HEK293 (cell line): ENCODE measurements around the gene EMP1.

Experiments used
- CTCF ChIA-PET: fragments of 350-600 bp; formaldehyde crosslinking; extraction: SDS; loops from one replicate; lab custom pipeline; 2021; ENCODE audit warnings: antibody characterized with exemption; lab: Yijun Ruan, JAX
- POLR2A ChIA-PET: fragments of 300-600 bp; formaldehyde crosslinking; extraction: SDS; loops from one replicate; lab custom pipeline; 2020; ENCODE audit warnings: antibody characterized with exemption, inconsistent platforms; lab: Yijun Ruan, JAX
- H3K27ac ChIP-seq: fragments of 200-500 bp; sonication (Bioruptor generic); 2 replicates; pipeline ENCODE4 v1.5.1; 2014; ENCODE audit warnings: low read depth, low read length, control low read depth, inconsistent platforms; ENCODE audit errors: extremely low read depth
- H3K36me3 ChIP-seq, 2 experiments: fragments of 200-500 bp in 1 of 2; sonication (Bioruptor generic) in 1 of 2; 1 replicate in 1 of 2; 2 replicates in 1 of 2; pipeline ENCODE4 v1.5.1; 2014 to 2017; ENCODE audit warnings: inconsistent platforms in 2 of 2, low read length in 2 of 2; ENCODE audit not compliant: control insufficient read depth in 2 of 2, insufficient read depth in 1 of 2
- H3K4me1 ChIP-seq: fragments of 200-500 bp; sonication (Bioruptor generic); 2 replicates; pipeline ENCODE4 v1.5.1; 2014; ENCODE audit warnings: mild to moderate bottlenecking, low read length, inconsistent platforms; ENCODE audit not compliant: control insufficient read depth, insufficient read depth
- H3K4me3 ChIP-seq: 2 replicates; pipeline ENCODE4 v1.5.1; 2011; ENCODE audit warnings: low read depth, mild to moderate bottlenecking, control low read depth, low read length, moderate library complexity
- H3K9me3 ChIP-seq: fragments of 200-500 bp; sonication (Bioruptor generic); 2 replicates; pipeline ENCODE4 v1.5.1; 2014; ENCODE audit warnings: low read depth, low read length, inconsistent platforms; ENCODE audit not compliant: control insufficient read depth, insufficient read depth
- GLIS1 ChIP-seq: fragments of 450-650 bp; formaldehyde crosslinking; IDR thresholded peaks from 2 replicates; pipeline ENCODE4 v1.5.1; 2016; ENCODE audit warnings: missing biosample characterization, missing genetic modification characterization
- HOXA7 ChIP-seq: sonication (generic); formaldehyde crosslinking; IDR thresholded peaks from 2 replicates; pipeline ENCODE4 v1.8.1; 2022; ENCODE audit warnings: missing genetic modification reagents, borderline replicate concordance
- HOXC10 ChIP-seq: sonication (generic); formaldehyde crosslinking; IDR thresholded peaks from 2 replicates; pipeline ENCODE4 v1.8.1; 2023; ENCODE audit warnings: mild to moderate bottlenecking, missing genetic modification reagents
- KLF10 ChIP-seq: fragments of 450-650 bp; IDR thresholded peaks from 2 replicates; pipeline ENCODE4 v1.5.1; 2018; ENCODE audit warnings: missing biosample characterization, mild to moderate bottlenecking, missing genetic modification characterization
- REPIN1 ChIP-seq: fragments of 450-650 bp; formaldehyde crosslinking; IDR thresholded peaks from 2 replicates; pipeline ENCODE4 v1.5.1; 2017; ENCODE audit warnings: missing biosample characterization, missing genetic modification characterization, low read depth
- SCRT2 ChIP-seq: fragments of 450-650 bp; formaldehyde crosslinking; IDR thresholded peaks from 2 replicates; pipeline ENCODE4 v1.5.1; 2016; ENCODE audit warnings: missing biosample characterization, missing genetic modification characterization
- SETDB1 ChIP-seq: IDR thresholded peaks from one replicate; pipeline ENCODE4 v1.6.1; 2017; ENCODE audit warnings: mild to moderate bottlenecking, low read length, moderate library complexity, mixed read lengths; ENCODE audit not compliant: insufficient read length
- ZFP41 ChIP-seq: fragments of 450-650 bp; formaldehyde crosslinking; IDR thresholded peaks from 2 replicates; pipeline ENCODE4 v1.5.1; 2016; ENCODE audit warnings: missing biosample characterization, missing genetic modification characterization, borderline replicate concordance
- ZNF155 ChIP-seq: fragments of 450-650 bp; formaldehyde crosslinking; IDR thresholded peaks from 2 replicates; pipeline ENCODE4 v1.5.1; 2016; ENCODE audit warnings: missing biosample characterization, missing genetic modification characterization
- ZNF202 ChIP-seq: fragments of 450-650 bp; formaldehyde crosslinking; IDR thresholded peaks from 2 replicates; pipeline ENCODE4 v1.5.1; 2016; ENCODE audit warnings: missing biosample characterization, missing genetic modification characterization, borderline replicate concordance
- ZNF223 ChIP-seq: fragments of 450-650 bp; formaldehyde crosslinking; IDR thresholded peaks from 2 replicates; pipeline ENCODE4 v1.5.1; 2016; ENCODE audit warnings: missing biosample characterization, missing genetic modification characterization
- ZNF473 ChIP-seq: fragments of 450-650 bp; formaldehyde crosslinking; IDR thresholded peaks from 2 replicates; pipeline ENCODE4 v1.5.1; 2017; ENCODE audit warnings: missing biosample characterization, missing genetic modification characterization
- ZNF501 ChIP-seq: fragments of 450-650 bp; formaldehyde crosslinking; IDR thresholded peaks from 2 replicates; pipeline ENCODE4 v1.5.1; 2016; ENCODE audit warnings: missing biosample characterization, missing genetic modification characterization
- ZNF514 ChIP-seq: fragments of 450-650 bp; formaldehyde crosslinking; IDR thresholded peaks from 2 replicates; pipeline ENCODE4 v1.5.1; 2016; ENCODE audit warnings: missing biosample characterization, missing genetic modification characterization
- ZNF549 ChIP-seq: fragments of 450-650 bp; IDR thresholded peaks from 2 replicates; pipeline ENCODE4 v1.5.1; 2018; ENCODE audit warnings: missing biosample characterization, missing genetic modification characterization, mild to moderate bottlenecking, inconsistent platforms, moderate library complexity
- ZNF571 ChIP-seq: fragments of 450-650 bp; formaldehyde crosslinking; IDR thresholded peaks from 2 replicates; pipeline ENCODE4 v1.5.0; 2017; ENCODE audit warnings: missing biosample characterization, missing genetic modification characterization
- ZNF623 ChIP-seq: fragments of 450-650 bp; formaldehyde crosslinking; IDR thresholded peaks from 2 replicates; pipeline ENCODE4 v1.5.1; 2016; ENCODE audit warnings: missing biosample characterization, missing genetic modification characterization
- ZNF777 ChIP-seq: fragments of 450-650 bp; formaldehyde crosslinking; IDR thresholded peaks from 2 replicates; pipeline ENCODE4 v1.5.1; 2017; ENCODE audit warnings: missing biosample characterization, missing genetic modification characterization, borderline replicate concordance
- TF ChIP-seq, protein P1 (sequence below): fragments of 450-650 bp; formaldehyde crosslinking; conservative IDR thresholded peaks from 2 replicates; pipeline ENCODE4 v1.5.1; 2016; ENCODE audit warnings: low read depth, missing biosample characterization, missing genetic modification characterization
- TF ChIP-seq, protein P2 (sequence below): fragments of 450-650 bp; formaldehyde crosslinking; IDR thresholded peaks from 2 replicates; pipeline ENCODE4 v1.5.1; 2016; ENCODE audit warnings: missing biosample characterization, missing genetic modification characterization

The EMP1 gene

GRCh38 chr12:13200841-13201240 lies 4.3 kb downstream of the EMP1 start:
- TF ChIP-seq ZNF223 (tag by site-specific recombination) (no peak), REPIN1 (no peak), ZNF777 (no peak), SETDB1 (no peak), KLF10 (tag by site-specific recombination) (no peak), ZNF623 (tag by site-specific recombination) (no peak), GLIS1 (tag by site-specific recombination) (no peak), ZNF549 (no peak), ZNF202 (tag by site-specific recombination) (no peak), HOXC10 (CRISPR knock-in tag) (no peak), ZFP41 (tag by site-specific recombination) (no peak), HOXA7 (CRISPR knock-in tag) (no peak), ZNF514 (tag by site-specific recombination) (no peak), ZNF155 (no peak), ZNF473 (no peak), ZNF571 (tag by site-specific recombination) (no peak), ZNF501 (tag by site-specific recombination) (no peak), SCRT2 (tag by site-specific recombination) (no peak)
- TF ChIP-seq, protein P1, sequence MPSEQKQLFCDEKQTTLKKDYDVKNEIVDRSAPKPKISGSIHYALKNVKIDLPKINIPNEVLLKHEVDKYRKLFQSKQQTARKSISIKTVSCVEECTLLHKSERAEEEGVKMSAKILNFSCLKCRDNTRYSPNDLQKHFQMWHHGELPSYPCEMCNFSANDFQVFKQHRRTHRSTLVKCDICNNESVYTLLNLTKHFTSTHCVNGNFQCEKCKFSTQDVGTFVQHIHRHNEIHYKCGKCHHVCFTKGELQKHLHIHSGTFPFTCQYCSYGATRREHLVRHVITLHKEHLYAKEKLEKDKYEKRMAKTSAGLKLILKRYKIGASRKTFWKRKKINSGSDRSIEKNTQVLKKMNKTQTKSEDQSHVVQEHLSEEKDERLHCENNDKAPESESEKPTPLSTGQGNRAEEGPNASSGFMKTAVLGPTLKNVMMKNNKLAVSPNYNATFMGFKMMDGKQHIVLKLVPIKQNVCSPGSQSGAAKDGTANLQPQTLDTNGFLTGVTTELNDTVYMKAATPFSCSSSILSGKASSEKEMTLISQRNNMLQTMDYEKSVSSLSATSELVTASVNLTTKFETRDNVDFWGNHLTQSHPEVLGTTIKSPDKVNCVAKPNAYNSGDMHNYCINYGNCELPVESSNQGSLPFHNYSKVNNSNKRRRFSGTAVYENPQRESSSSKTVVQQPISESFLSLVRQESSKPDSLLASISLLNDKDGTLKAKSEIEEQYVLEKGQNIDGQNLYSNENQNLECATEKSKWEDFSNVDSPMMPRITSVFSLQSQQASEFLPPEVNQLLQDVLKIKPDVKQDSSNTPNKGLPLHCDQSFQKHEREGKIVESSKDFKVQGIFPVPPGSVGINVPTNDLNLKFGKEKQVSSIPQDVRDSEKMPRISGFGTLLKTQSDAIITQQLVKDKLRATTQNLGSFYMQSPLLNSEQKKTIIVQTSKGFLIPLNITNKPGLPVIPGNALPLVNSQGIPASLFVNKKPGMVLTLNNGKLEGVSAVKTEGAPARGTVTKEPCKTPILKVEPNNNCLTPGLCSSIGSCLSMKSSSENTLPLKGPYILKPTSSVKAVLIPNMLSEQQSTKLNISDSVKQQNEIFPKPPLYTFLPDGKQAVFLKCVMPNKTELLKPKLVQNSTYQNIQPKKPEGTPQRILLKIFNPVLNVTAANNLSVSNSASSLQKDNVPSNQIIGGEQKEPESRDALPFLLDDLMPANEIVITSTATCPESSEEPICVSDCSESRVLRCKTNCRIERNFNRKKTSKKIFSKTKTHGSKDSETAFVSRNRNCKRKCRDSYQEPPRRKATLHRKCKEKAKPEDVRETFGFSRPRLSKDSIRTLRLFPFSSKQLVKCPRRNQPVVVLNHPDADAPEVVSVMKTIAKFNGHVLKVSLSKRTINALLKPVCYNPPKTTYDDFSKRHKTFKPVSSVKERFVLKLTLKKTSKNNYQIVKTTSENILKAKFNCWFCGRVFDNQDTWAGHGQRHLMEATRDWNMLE, result no peak
- TF ChIP-seq, protein P2, sequence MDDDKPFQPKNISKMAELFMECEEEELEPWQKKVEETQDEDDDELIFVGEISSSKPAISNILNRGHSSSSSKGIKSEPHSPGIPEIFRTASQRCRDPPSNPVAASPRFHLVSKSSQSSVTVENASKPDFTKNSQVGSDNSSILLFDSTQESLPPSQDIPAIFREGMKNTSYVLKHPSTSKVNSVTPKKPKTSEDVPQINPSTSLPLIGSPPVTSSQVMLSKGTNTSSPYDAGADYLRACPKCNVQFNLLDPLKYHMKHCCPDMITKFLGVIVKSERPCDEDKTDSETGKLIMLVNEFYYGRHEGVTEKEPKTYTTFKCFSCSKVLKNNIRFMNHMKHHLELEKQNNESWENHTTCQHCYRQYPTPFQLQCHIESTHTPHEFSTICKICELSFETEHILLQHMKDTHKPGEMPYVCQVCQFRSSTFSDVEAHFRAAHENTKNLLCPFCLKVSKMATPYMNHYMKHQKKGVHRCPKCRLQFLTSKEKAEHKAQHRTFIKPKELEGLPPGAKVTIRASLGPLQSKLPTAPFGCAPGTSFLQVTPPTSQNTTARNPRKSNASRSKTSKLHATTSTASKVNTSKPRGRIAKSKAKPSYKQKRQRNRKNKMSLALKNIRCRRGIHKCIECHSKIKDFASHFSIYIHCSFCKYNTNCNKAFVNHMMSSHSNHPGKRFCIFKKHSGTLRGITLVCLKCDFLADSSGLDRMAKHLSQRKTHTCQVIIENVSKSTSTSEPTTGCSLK (tag by site-specific recombination), result no peak
- Histone ChIP-seq H3K36me3 (no peaks in the 10 kb centered on the region), H3K9me3 (no peaks in the 10 kb centered on the region), H3K4me1 (peaks cover 7% of the 10 kb centered on the region), H3K4me3 (no peak overlapping the region), H3K27ac (no peak overlapping the region)
- ChIA-PET CTCF (interaction anchor here (1.7 to 4.3 kb wide), 3 partner anchors 12 to 101 kb away, joined by 5 to 25 read pairs (median 21); no protein-coding TSS in a partner anchor), POLR2A (interaction anchor here (0.6 kb wide), 1 partner anchor 40 kb away, joined by 5 read pairs; no protein-coding TSS in a partner anchor)
